H1 (cell line): ENCODE measurements around the gene GID8. TPM values are rescaled to one million over a fixed set of nuclear protein-coding genes. Genes with fewer than 3 reads are reported as not detected.

Experiments
- CTCF ChIA-PET: fragments of 300-600 bp; sonication (Branson Sonifier 250); formaldehyde crosslinking; loops from one replicate; lab custom pipeline; 2021; ENCODE audit not compliant: partially characterized antibody; lab: Charles Lee
- POLR2A ChIA-PET: fragments of 300-600 bp; sonication (Branson Sonifier 250); formaldehyde crosslinking; loops from one replicate; lab custom pipeline; 2021; ENCODE audit warnings: inconsistent platforms; ENCODE audit not compliant: partially characterized antibody; lab: Charles Lee
- DNase-seq, 2 experiments: peaks; one replicate each; pipeline versions ENCODE4 v3.0.0 to v3.0.0-alpha.2; 2010 to 2022; ENCODE audit warnings: low spot score in 2 of 2, low read depth in 1 of 2, mixed read lengths in 1 of 2
- FAIRE-seq: peaks from 2 replicates; lab custom pipeline; 2011; peaks lifted over from hg19 to GRCh38; lab: Jason Lieb, UNC
- H2AFZ ChIP-seq: 2 replicates; pipeline ENCODE4 v1.8.1; 2012; ENCODE audit warnings: low read length, inconsistent platforms
- H2AK5ac ChIP-seq: 2 replicates; pipeline ENCODE4 v1.6.1; 2013; ENCODE audit warnings: low read depth, low read length
- H2BK120ac ChIP-seq: replicated peaks from 2 replicates; pipeline ENCODE3; 2013; ENCODE audit warnings: low read depth, low read length, inconsistent platforms
- H2BK12ac ChIP-seq: 2 replicates; pipeline ENCODE4 v1.6.1; 2013; ENCODE audit warnings: low read depth, low read length
- H2BK15ac ChIP-seq: 2 replicates; pipeline ENCODE4 v1.6.1; 2013; ENCODE audit warnings: low read length
- H2BK20ac ChIP-seq: 2 replicates; pipeline ENCODE4 v1.6.1; 2013; ENCODE audit warnings: low read length
- H2BK5ac ChIP-seq: 2 replicates; pipeline ENCODE4 v1.6.1; 2013; ENCODE audit warnings: low read depth, low read length
- H3K14ac ChIP-seq: 2 replicates; pipeline ENCODE4 v1.6.1; 2013; ENCODE audit warnings: inconsistent platforms; ENCODE audit not compliant: insufficient read length
- H3K18ac ChIP-seq: 2 replicates; pipeline ENCODE4 v1.6.1; 2013; ENCODE audit warnings: low read length; ENCODE audit errors: extremely low read depth
- H3K23ac ChIP-seq: 2 replicates; pipeline ENCODE4 v1.6.1; 2013; ENCODE audit warnings: inconsistent platforms; ENCODE audit not compliant: insufficient read length
- H3K23me2 ChIP-seq: 2 replicates; pipeline ENCODE4 v1.6.1; 2013; ENCODE audit warnings: low read depth, low read length
- H3K27ac ChIP-seq: 2 replicates; pipeline ENCODE4 v1.6.1; 2011; ENCODE audit warnings: low read depth, low read length, inconsistent platforms
- H3K27me3 ChIP-seq, 4 experiments: replicated peaks in 1 of 4; 1 replicate in 1 of 4; 2 replicates in 3 of 4; pipeline versions ENCODE4 v1.6.1 to v1.8.1; 2011 to 2013; ENCODE audit warnings: low read length in 3 of 4, mild to moderate bottlenecking in 3 of 4, inconsistent platforms in 2 of 4, mixed read lengths in 2 of 4, moderate library complexity in 1 of 4; ENCODE audit not compliant: control insufficient read depth in 3 of 4, insufficient read depth in 3 of 4; ENCODE audit errors: extremely low read depth in 1 of 4
- H3K36me3 ChIP-seq, 4 experiments: 2 replicates each; pipeline versions ENCODE4 v1.6.1 to v1.8.1; 2011 to 2013; ENCODE audit warnings: mild to moderate bottlenecking in 4 of 4, low read length in 3 of 4, moderate library complexity in 2 of 4, control low read depth in 1 of 4, inconsistent platforms in 1 of 4; ENCODE audit not compliant: insufficient read depth in 4 of 4, control insufficient read depth in 2 of 4
- H3K4ac ChIP-seq: replicated peaks from 2 replicates; pipeline ENCODE3; 2013; ENCODE audit warnings: low read length, low read depth, mixed read lengths, inconsistent platforms; ENCODE audit not compliant: insufficient read length
- H3K4me1 ChIP-seq, 4 experiments: replicated peaks in 1 of 4; 1 replicate in 1 of 4; 2 replicates in 3 of 4; pipeline versions ENCODE4 v1.6.1 to v1.8.1; 2011 to 2013; ENCODE audit warnings: low read length in 3 of 4, inconsistent platforms in 2 of 4, mixed read lengths in 1 of 4; ENCODE audit not compliant: insufficient read depth in 4 of 4, control insufficient read depth in 3 of 4
- H3K4me2 ChIP-seq, 2 experiments: 2 replicates each; pipeline versions ENCODE4 v1.6.1 to v1.8.1; 2011 to 2013; ENCODE audit warnings: low read depth in 2 of 2, low read length in 2 of 2, control low read depth in 1 of 2, inconsistent platforms in 1 of 2, mild to moderate bottlenecking in 1 of 2; ENCODE audit not compliant: insufficient read depth in 1 of 2
- H3K4me3 ChIP-seq, 4 experiments: fragments of 200-600, 300-600 bp in 1 of 4; sonication (generic), shearing (Covaris generic), sonication (Bioruptor Twin) in 1 of 4; 2 replicates each; pipeline versions ENCODE4 v1.5.1 to v1.8.1; 2011 to 2016; ENCODE audit warnings: low read length in 4 of 4, low read depth in 3 of 4, control low read depth in 2 of 4, inconsistent platforms in 2 of 4, mild to moderate bottlenecking in 2 of 4, mixed read lengths in 1 of 4, moderate library complexity in 1 of 4; ENCODE audit not compliant: insufficient read depth in 2 of 4; ENCODE audit errors: extremely low read depth in 1 of 4
- H3K56ac ChIP-seq: replicated peaks from 2 replicates; pipeline ENCODE3; 2013; ENCODE audit warnings: low read depth, mild to moderate bottlenecking, mixed read lengths, low read length, inconsistent platforms; ENCODE audit not compliant: insufficient read length
- H3K79me1 ChIP-seq: 2 replicates; pipeline ENCODE4 v1.6.1; 2013; ENCODE audit warnings: low read depth, low read length, control low read depth
- H3K79me2 ChIP-seq, 2 experiments: 2 replicates each; pipeline versions ENCODE4 v1.6.1 to v1.8.1; 2012 to 2013; ENCODE audit warnings: low read length in 2 of 2, mild to moderate bottlenecking in 2 of 2, inconsistent platforms in 1 of 2; ENCODE audit not compliant: insufficient read depth in 2 of 2, control insufficient read depth in 1 of 2
- H3K9ac ChIP-seq, 4 experiments: replicated peaks in 1 of 4; 1 replicate in 1 of 4; 2 replicates in 3 of 4; pipeline versions ENCODE4 v1.6.1 to v1.8.1; 2011 to 2013; ENCODE audit warnings: low read depth in 3 of 4, low read length in 3 of 4, control low read depth in 2 of 4, mild to moderate bottlenecking in 2 of 4, moderate library complexity in 2 of 4, inconsistent platforms in 1 of 4; ENCODE audit errors: extremely low read depth in 1 of 4
- H3K9me3 ChIP-seq, 2 experiments: 2 replicates each; pipeline versions ENCODE4 v1.6.1 to v1.8.1; 2012 to 2013; ENCODE audit warnings: mild to moderate bottlenecking in 2 of 2, moderate library complexity in 2 of 2, control low read depth in 1 of 2, inconsistent platforms in 1 of 2, low read depth in 1 of 2, low read length in 1 of 2, mixed read lengths in 1 of 2; ENCODE audit not compliant: insufficient read depth in 2 of 2
- H4K20me1 ChIP-seq, 2 experiments: replicated peaks in 1 of 2; 2 replicates each; pipeline versions ENCODE3 to v1.8.1; 2011 to 2013; ENCODE audit warnings: inconsistent platforms in 2 of 2, low read length in 2 of 2, mild to moderate bottlenecking in 1 of 2; ENCODE audit not compliant: insufficient read depth in 2 of 2, control insufficient read depth in 1 of 2
- H4K5ac ChIP-seq: 2 replicates; pipeline ENCODE4 v1.6.1; 2013; ENCODE audit warnings: low read length, low read depth, mixed read lengths, inconsistent platforms; ENCODE audit not compliant: insufficient read length
- H4K8ac ChIP-seq: 2 replicates; pipeline ENCODE4 v1.8.0; 2013; ENCODE audit warnings: mild to moderate bottlenecking, moderate library complexity, low read length, inconsistent platforms; ENCODE audit not compliant: insufficient read depth; ENCODE audit errors: extremely low read depth
- H4K91ac ChIP-seq: replicated peaks from 2 replicates; pipeline ENCODE3; 2013; ENCODE audit warnings: low read length, mixed read lengths, inconsistent platforms; ENCODE audit not compliant: insufficient read length
- ASH2L ChIP-seq: fragments of 200-600, 300-600 bp; sonication (generic); IDR thresholded peaks from one replicate; pipeline ENCODE4 v1.7.1; 2017; ENCODE audit warnings: low read length
- BRCA1 ChIP-seq: IDR thresholded peaks from 2 replicates; pipeline ENCODE4 v1.6.1; 2012; ENCODE audit warnings: low read depth, low read length, improper control_type of control experiment
- CEBPB ChIP-seq: IDR thresholded peaks from 2 replicates; pipeline ENCODE4 v1.6.1; 2012; ENCODE audit warnings: low read depth, low read length
- HDAC2 ChIP-seq, 2 experiments: fragments of 300-600 bp in 1 of 2; sonication (generic) in 1 of 2; IDR thresholded peaks; 2 replicates each; pipeline ENCODE4 v1.6.1; 2011 to 2012; ENCODE audit warnings: low read depth in 2 of 2, low read length in 2 of 2, mild to moderate bottlenecking in 2 of 2, moderate library complexity in 2 of 2, borderline replicate concordance in 1 of 2, inconsistent platforms in 1 of 2
- HDAC6 ChIP-seq: IDR thresholded peaks from one replicate; pipeline ENCODE4 v1.7.1; 2012; ENCODE audit warnings: low read depth, mild to moderate bottlenecking, inconsistent platforms, low read length, moderate library complexity
- JUN ChIP-seq: IDR thresholded peaks from 2 replicates; pipeline ENCODE4 v1.6.1; 2011; ENCODE audit warnings: low read depth, mild to moderate bottlenecking, improper control_type of control experiment, low read length
- NANOG ChIP-seq: IDR thresholded peaks from 2 replicates; pipeline ENCODE4 v1.6.1; 2011; ENCODE audit warnings: low read length, low read depth, mild to moderate bottlenecking, inconsistent platforms; ENCODE audit not compliant: insufficient read depth, poor library complexity, severe bottlenecking
- RFX5 ChIP-seq: IDR thresholded peaks from 2 replicates; pipeline ENCODE4 v1.6.1; 2011; ENCODE audit warnings: low read depth, low read length, improper control_type of control experiment, borderline replicate concordance
- SP4 ChIP-seq: IDR thresholded peaks from 2 replicates; pipeline ENCODE4 v1.6.1; 2012; ENCODE audit warnings: low read length, inconsistent platforms
- SRF ChIP-seq: IDR thresholded peaks from 2 replicates; pipeline ENCODE4 v1.6.1; 2011; ENCODE audit warnings: mild to moderate bottlenecking, low read depth, low read length, moderate library complexity
- TBP ChIP-seq: IDR thresholded peaks from 2 replicates; pipeline ENCODE4 v1.6.1; 2011; ENCODE audit warnings: low read depth, low read length, improper control_type of control experiment
- TCF12 ChIP-seq: IDR thresholded peaks from 2 replicates; pipeline ENCODE4 v1.6.1; 2011; ENCODE audit warnings: low read depth, mild to moderate bottlenecking, low read length
- WGBS, 2 experiments: shearing (Covaris generic) in 1 of 2; methylation state at CpG; one replicate each; pipeline versions ENCODE4 v1.1.6 to v1.1.7; 2013 to 2015; ENCODE audit warnings: low lambda C conversion rate in 2 of 2, mixed read lengths in 2 of 2, inconsistent platforms in 1 of 2, low coverage in 1 of 2, missing lambda C conversion rate in 1 of 2; ENCODE audit not compliant: insufficient replicate concordance in 2 of 2, insufficient coverage in 1 of 2, insufficient read length in 1 of 2; ENCODE audit errors: extremely low coverage in 1 of 2, missing lambda C conversion rate in 1 of 2; 5-methylcytosine and 5-hydroxymethylcytosine counted together
- polyA plus RNA-seq, 7 experiments: library from polyadenylated mRNA; depleted of rRNA in 3 of 7; stranded (reverse) in 5 of 7; unstranded in 2 of 7; fragments of >200 nt in 5 of 7; fragments of 200-250 nt in 2 of 7; gene quantifications; 1 replicate in 5 of 7; 2 replicates in 1 of 7; 4 replicates in 1 of 7; pipeline versions ENCODE4 v1.2.1 to v1.2.3, GENCODE V29; 2011 to 2013; ENCODE audit warnings: missing spikeins in 2 of 7, mixed read lengths in 2 of 7
- total RNA-seq: library from RNA; stranded (reverse); fragmentation: NEBNext Ultra II Directional; extraction: Animal tissue kit (Norgen Biotek cat#: 25700); gene quantifications from 2 replicates; pipeline ENCODE4 v1.2.1, GENCODE V29; 2021

The GID8 gene
- total and polyA plus RNA-seq, 2 of the 8 experiments (the other 6 are each of a cell fraction or from before 2014, with no cell fraction given): 39.7 to 72.9 TPM

GRCh38 chr20:62896526-62896925 is 41.4 kb upstream of the GID8 start:
- Histone ChIP-seq H4K8ac (no peak overlapping the region), H2BK12ac (no peak overlapping the region), H3K9ac (no peak overlapping the region; a peak in 1 of 7 replicates), H2AFZ (no peak overlapping the region), H3K4me3 (no peak overlapping the region), H3K4ac (no peak overlapping the region), H3K4me2 (no peak overlapping the region), H3K23ac (no peak overlapping the region), H2BK5ac (no peak overlapping the region), H2BK120ac (no peak overlapping the region), H3K4me1 (peaks cover 9 to 18% (median 15%) of the 10 kb centered on the region in 4 experiments), H3K27me3 (no peaks in the 10 kb centered on the region), H3K79me1 (no peaks in the 10 kb centered on the region), H2BK20ac (no peak overlapping the region), H4K20me1 (peaks cover 0 to 10% of the 10 kb centered on the region in 2 experiments), H3K56ac (no peak overlapping the region), H4K91ac (no peak overlapping the region), H2AK5ac (no peak overlapping the region), H4K5ac (no peak overlapping the region), H3K23me2 (no peaks in the 10 kb centered on the region), H3K79me2 (no peaks in the 10 kb centered on the region), H2BK15ac (no peak overlapping the region), H3K9me3 (no peaks in the 10 kb centered on the region), H3K14ac (no peak overlapping the region), H3K27ac (no peak overlapping the region), H3K36me3 (peaks cover 34 to 48% (median 41%) of the 10 kb centered on the region in 4 experiments), H3K18ac (no peak overlapping the region)
- FAIRE-seq: no peak
- CTCF ChIA-PET: interaction anchor here (1.5 to 5.8 kb wide), 4 partner anchors 11 to 23 kb away, joined by 4 to 31 read pairs (median 10); no protein-coding TSS in a partner anchor
- no peak for TF ChIP-seq CEBPB
- no peak for TF ChIP-seq JUN
- no peak for TF ChIP-seq SRF
- TF ChIP-seq TCF12: no peak
- no peak for TF ChIP-seq HDAC2 (IDR thresholded peaks at IDR 0.05; ENCODE audit: borderline replicate concordance in 1 of 2, low read depth in 2 of 2, low read length in 2 of 2)
- no peak for TF ChIP-seq HDAC6
- TF ChIP-seq SP4: no peak
- TF ChIP-seq NANOG: no peak
- TF ChIP-seq BRCA1: no peak
- TF ChIP-seq ASH2L: no peak
- no peak for TF ChIP-seq RFX5
- TF ChIP-seq TBP: no peak
- DNase-seq: no peak
- WGBS, 2 experiments: 95% methylated on average over 16 of the region's 16 CpGs; no CpG with 5 or more reads in 1 of the 2 experiments
- POLR2A ChIA-PET: interaction anchor here (1.4 to 9.9 kb wide), 4 partner anchors 9 to 41 kb away, joined by 5 to 88 read pairs (median 8); partner anchors contain the start of gene GID8
